KOPT-K1 (cell line): ENCODE results near the gene THADA.

ENCODE experiments used
- H3K27ac ChIP-seq: fragments of 200-600 bp; sonication (generic); 2 replicates; pipeline ENCODE4 v1.5.1; 2016; ENCODE audit warnings: antibody characterized with exemption, mild to moderate bottlenecking, low read depth, low read length; ENCODE audit not compliant: poor library complexity, severe bottlenecking
- H3K36me3 ChIP-seq: fragments of 200-600 bp; sonication (generic); 2 replicates; pipeline ENCODE4 v1.5.1; 2017; ENCODE audit warnings: antibody characterized with exemption, mild to moderate bottlenecking, low read length, moderate library complexity; ENCODE audit not compliant: insufficient read depth
- H3K9me3 ChIP-seq: fragments of 200-600 bp; sonication (generic); 2 replicates; pipeline ENCODE4 v1.5.1; 2017; ENCODE audit warnings: antibody characterized with exemption, low read length, mild to moderate bottlenecking; ENCODE audit not compliant: insufficient read depth, poor library complexity, severe bottlenecking

THADA gene

GRCh38 chr2:43363120-43363519 lies 232.7 kb downstream of the THADA start:
- no peaks in the 10 kb centered on the region for H3K9me3 ChIP-seq
- H3K36me3 ChIP-seq, result no peaks in the 10 kb centered on the region
- no peak overlapping the region for H3K27ac ChIP-seq

GRCh38 chr2:43361286-43361685 lies 234.6 kb downstream of the THADA start:
- no peak overlapping the region for H3K27ac ChIP-seq
- H3K9me3 ChIP-seq, result no peaks in the 10 kb centered on the region
- H3K36me3 ChIP-seq, result no peaks in the 10 kb centered on the region

- H3K27ac ChIP-seq, result no peak overlapping the region
- no peaks in the 10 kb centered on the region for H3K36me3 ChIP-seq
- no peaks in the 10 kb centered on the region for H3K9me3 ChIP-seq
These were observed 235.7 kb downstream of the THADA start for GRCh38 chr2:43360137-43360536.

- H3K9me3 ChIP-seq, result no peaks in the 10 kb centered on the region
- no peaks in the 10 kb centered on the region for H3K36me3 ChIP-seq
- no peak overlapping the region for H3K27ac ChIP-seq
These were observed 237.2 kb downstream of the THADA start for GRCh38 chr2:43358410-43359201.

- Histone ChIP-seq H3K27ac (no peak overlapping the region), H3K9me3 (no peaks in the 10 kb centered on the region), H3K36me3 (no peaks in the 10 kb centered on the region)
These were observed 239.1 kb downstream of the THADA start for GRCh38 chr2:43356774-43357173.

- Histone ChIP-seq H3K9me3 (no peaks in the 10 kb centered on the region), H3K27ac (no peak overlapping the region), H3K36me3 (no peaks in the 10 kb centered on the region)
These were observed 240.4 kb downstream of the THADA start for GRCh38 chr2:43355399-43355798.

GRCh38 chr2:43349904-43350303 lies 245.9 kb downstream of the THADA start:
- H3K9me3 ChIP-seq, result no peaks in the 10 kb centered on the region
- no peak overlapping the region for H3K27ac ChIP-seq
- H3K36me3 ChIP-seq, result no peaks in the 10 kb centered on the region

- Histone ChIP-seq H3K27ac (no peak overlapping the region), H3K36me3 (0 out of 2 replicates have a peak, but pooled peaks cover 2% of the 10 kb centered on the region), H3K9me3 (no peaks in the 10 kb centered on the region)
These were observed 246.8 kb downstream of the THADA start for GRCh38 chr2:43348908-43349661.

- Histone ChIP-seq H3K36me3 (peaks cover 16% of the 10 kb centered on the region; the same call in 1 of the 2 replicates), H3K9me3 (no peaks in the 10 kb centered on the region), H3K27ac (no peak overlapping the region)
These were observed 248.1 kb downstream of the THADA start for GRCh38 chr2:43347746-43348145.

GRCh38 chr2:43346602-43347567 lies 249.0 kb downstream of the THADA start:
- H3K27ac ChIP-seq, result no peak overlapping the region
- H3K36me3 ChIP-seq, result peaks cover 22% of the 10 kb centered on the region; the same call in 1 of the 2 replicates
- H3K9me3 ChIP-seq, result no peaks in the 10 kb centered on the region

GRCh38 chr2:43345872-43346271 lies 250.0 kb downstream of the THADA start:
- Histone ChIP-seq H3K36me3 (peaks cover 32% of the 10 kb centered on the region; the same call in 1 of the 2 replicates), H3K9me3 (no peaks in the 10 kb centered on the region), H3K27ac (no peak overlapping the region)

- Histone ChIP-seq H3K36me3 (peaks cover 35% of the 10 kb centered on the region; the same call in 1 of the 2 replicates), H3K27ac (no peak overlapping the region), H3K9me3 (no peaks in the 10 kb centered on the region)
These were observed 250.4 kb downstream of the THADA start for GRCh38 chr2:43345391-43345813.

GRCh38 chr2:43344868-43345373 lies 250.9 kb downstream of the THADA start:
- Histone ChIP-seq H3K36me3 (peaks cover 35% of the 10 kb centered on the region; the same call in 1 of the 2 replicates), H3K9me3 (no peaks in the 10 kb centered on the region), H3K27ac (no peak overlapping the region)

- no peak overlapping the region for H3K27ac ChIP-seq
- H3K36me3 ChIP-seq, result peaks cover 35% of the 10 kb centered on the region; the same call in 1 of the 2 replicates
- H3K9me3 ChIP-seq, result no peaks in the 10 kb centered on the region
These were observed 252.1 kb downstream of the THADA start for GRCh38 chr2:43343573-43344304.
